ENCODE results near the gene RTTN. TPM values are rescaled to one million over a fixed set of nuclear protein-coding genes. Genes with fewer than 3 reads are reported as not detected.
"Not testable (repeated sequence)": the region's sequence is repeated elsewhere in the genome, so short reads cannot be mapped to it uniquely, and the experiment has no call there.

The RTTN gene
- total RNA-seq, 2 donors from 2014 or later: 5.4 to 6.5 TPM

- peak; percentile 76 to 78 for ATAC-seq
- DNase-seq: no peak
- intact Hi-C loops (cut with DNase I): no loop called here
Observed at GRCh38 chr18:70015127-70015526, 190.4 kb downstream of the RTTN start.

- intact Hi-C loops (cut with DNase I): no loop called here
- peak; percentile 41 to 80 for ATAC-seq
Observed at GRCh38 chr18:70005580-70005979, 199.9 kb downstream of the RTTN start.

DNA sequence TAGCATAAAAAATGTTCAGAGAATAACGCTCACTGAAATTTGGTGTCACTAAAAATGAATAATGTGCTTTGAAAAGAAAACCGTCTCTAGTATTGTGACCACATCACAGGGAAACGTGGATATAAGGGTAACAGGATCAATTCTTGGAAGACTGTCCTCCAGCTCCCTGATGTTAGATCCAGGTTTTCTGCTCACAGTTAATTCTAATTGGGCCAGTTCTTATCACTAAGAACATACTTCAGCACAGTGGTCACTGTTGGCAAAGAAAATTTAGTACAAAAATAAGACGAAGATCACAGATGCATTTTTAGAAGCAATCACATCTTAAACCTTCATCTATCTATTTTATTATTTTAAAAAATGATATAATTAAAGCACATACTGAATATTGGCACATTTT, 200.8 kb downstream of the RTTN start:
- DNase-seq: no peak
- peak; percentile 68 to 92 for ATAC-seq
- intact Hi-C loops (cut with DNase I): no loop called here

More at GRCh38 chr18:70005580-70005979, 199.9 kb downstream of the RTTN start:
- no peak for DNase-seq

GRCh38 chr18:69999656-70000055, 205.8 kb downstream of the RTTN start:
- ATAC-seq (no peak), DNase-seq (no peak)
- intact Hi-C loops (cut with DNase I): no loop called here

- intact Hi-C loops (cut with DNase I): no loop called here
- ATAC-seq (peak; percentile 89 to 93), DNase-seq (no peak)
Observed at GRCh38 chr18:69998523-69998987, 206.9 kb downstream of the RTTN start.

- DNase-seq (no peak), ATAC-seq (no peak)
- intact Hi-C loops (cut with DNase I): no loop called here
Observed at GRCh38 chr18:69996951-69997798, 208.3 kb downstream of the RTTN start.

GRCh38 chr18:69996417-69996816, 209.1 kb downstream of the RTTN start:
- intact Hi-C loops (cut with DNase I): no loop called here
- DNase-seq (no peak), ATAC-seq (no peak)

GRCh38 chr18:69995774-69996173, 209.7 kb downstream of the RTTN start:
- intact Hi-C loops (cut with DNase I): no loop called here
- no peak for DNase-seq
- no peak for ATAC-seq

GRCh38 chr18:69992776-69993175, 212.7 kb downstream of the RTTN start:
- DNase-seq (no peak), ATAC-seq (no peak)
- intact Hi-C loops (cut with DNase I): no loop called here

DNA sequence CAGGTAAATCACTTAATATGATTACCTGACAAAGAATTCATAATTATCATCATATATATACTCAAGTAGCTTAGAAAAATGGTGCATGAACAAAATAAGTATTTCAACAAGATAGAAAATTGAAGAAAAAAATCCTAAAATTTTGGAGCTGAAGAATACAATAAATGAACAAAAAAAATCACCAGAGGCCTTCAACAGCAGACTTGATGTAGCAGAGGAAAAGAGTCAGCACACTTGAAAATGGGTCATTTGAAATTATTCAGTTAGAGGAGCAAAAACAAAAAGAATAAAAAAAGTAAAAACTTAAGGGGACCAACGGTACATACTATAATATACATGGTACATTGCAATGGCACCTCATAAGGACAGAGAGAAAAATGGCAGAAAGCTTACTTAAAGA, 217.6 kb downstream of the RTTN start:
- DNase-seq: no peak
- no peak for ATAC-seq
- intact Hi-C loops (cut with DNase I): no loop called here

DNA sequence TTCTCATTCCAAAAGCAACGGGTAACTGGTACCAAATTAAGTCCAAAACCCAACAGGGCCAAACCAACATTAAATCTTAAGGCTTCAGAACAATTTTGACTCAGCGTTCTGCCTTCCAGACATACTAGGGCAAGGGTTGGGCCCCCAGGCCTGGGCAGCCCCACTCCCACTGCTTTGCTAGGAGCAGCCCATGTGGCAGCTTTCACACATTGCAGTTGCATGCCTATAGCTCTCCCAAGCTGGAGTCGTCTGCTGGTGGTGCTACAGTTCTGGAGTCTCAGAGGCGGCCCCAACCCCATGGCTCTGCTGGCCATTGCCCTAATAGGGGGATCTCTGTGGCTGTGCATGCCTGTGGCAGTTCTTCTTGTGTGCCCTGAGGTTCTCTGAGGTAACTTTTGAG, 220.2 kb downstream of the RTTN start:
- no peak for DNase-seq
- intact Hi-C loops (cut with DNase I): no loop called here
- ATAC-seq: no peak

GRCh38 chr18:69982417-69982816, 223.1 kb downstream of the RTTN start:
- DNase-seq (no peak), ATAC-seq (no peak)
- intact Hi-C loops (cut with DNase I): no loop called here

GRCh38 chr18:69981948-69982347, 223.5 kb downstream of the RTTN start:
- no peak for DNase-seq
- intact Hi-C loops (cut with DNase I): no loop called here
- ATAC-seq: no peak

DNA sequence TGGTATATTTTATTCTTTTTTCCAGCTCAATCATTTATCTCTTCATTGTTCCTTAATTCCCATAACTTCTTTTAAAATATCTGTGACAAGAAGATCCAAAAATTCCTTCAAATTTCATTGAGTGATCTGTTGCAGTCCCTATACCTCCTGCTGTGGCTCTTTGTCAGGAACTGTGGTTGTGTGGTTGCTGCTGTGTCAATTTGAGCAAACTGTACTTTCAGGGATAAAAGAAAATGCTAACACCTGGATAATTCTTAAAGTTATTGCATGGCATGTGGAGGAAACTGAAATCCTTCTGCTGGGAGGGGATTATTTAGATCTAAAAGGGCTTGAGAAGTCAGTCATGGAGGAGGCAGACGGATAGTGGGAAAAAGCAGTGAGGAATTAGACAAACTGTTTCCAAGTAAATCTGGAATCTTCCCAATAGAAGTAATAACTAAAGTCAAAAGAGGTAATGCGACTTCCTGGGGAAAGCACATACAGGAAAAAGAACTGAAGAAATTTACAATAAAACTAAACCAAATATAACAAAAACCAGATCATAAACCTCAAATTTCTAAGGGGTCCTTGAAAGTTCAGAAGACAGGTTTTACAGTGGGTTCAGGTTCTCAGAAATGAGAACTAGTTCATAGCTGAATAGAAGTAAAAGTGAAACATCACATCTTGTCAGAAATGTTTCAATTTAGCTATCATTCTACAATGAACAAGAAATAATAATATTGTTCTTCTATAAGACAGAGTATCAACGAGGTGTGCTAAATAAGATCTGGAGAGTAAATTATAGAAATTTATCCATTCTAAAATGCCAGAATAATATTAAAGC, 224.3 kb downstream of the RTTN start:
- no peak for DNase-seq
- intact Hi-C loops (cut with DNase I): no loop called here
- no peak for ATAC-seq

- intact Hi-C loops (cut with DNase I): no loop called here
- ATAC-seq (no peak), DNase-seq (no peak)
Observed at GRCh38 chr18:69980509-69980908, 225.0 kb downstream of the RTTN start.

DNA sequence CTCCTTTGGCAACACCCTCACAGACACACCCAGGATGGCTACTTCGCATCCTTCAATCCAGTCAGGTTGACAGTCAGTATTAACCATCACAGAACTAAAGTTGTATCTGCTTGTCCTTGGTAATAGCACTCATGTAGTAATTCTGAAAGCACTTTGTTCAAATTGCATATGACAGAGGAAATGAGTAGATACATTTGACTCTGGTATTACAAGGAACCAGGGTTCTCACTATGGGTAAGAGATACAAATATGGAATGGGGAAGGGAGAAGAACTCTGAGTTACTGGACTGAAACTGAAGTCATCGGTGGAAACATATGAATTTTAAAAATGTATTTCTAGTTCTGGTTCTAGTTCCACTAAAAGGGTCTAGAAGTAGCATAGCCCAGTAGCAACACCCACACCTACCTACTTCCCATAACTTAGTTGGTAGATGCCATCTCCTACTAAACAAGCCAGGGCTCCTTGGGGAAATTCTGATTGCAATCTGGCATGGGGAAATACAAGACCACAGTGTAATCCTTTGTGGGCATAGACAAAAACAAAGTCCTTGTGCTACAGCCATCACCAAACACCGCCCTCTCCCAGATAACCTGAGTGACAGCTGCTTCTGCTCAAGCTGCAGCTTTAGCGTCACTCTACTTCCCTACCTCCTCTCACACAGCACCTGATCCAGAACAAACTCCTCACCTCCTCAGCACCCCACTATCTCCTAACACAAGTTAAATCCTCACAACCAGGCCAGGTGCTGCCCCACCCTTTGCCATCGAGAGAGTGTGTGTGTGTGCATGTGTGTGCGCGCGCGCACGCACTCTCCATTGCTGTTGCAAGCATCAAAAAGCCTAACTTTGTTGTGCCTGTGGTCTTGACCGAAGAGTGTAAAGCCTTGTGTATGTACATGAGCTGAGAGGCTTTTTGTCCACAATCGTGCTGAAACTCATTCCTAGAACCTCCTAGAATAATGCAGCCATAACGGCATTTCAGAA, 226.5 kb downstream of the RTTN start:
- intact Hi-C loops (cut with DNase I): no loop called here
- ATAC-seq: no peak
- no peak for DNase-seq

DNA sequence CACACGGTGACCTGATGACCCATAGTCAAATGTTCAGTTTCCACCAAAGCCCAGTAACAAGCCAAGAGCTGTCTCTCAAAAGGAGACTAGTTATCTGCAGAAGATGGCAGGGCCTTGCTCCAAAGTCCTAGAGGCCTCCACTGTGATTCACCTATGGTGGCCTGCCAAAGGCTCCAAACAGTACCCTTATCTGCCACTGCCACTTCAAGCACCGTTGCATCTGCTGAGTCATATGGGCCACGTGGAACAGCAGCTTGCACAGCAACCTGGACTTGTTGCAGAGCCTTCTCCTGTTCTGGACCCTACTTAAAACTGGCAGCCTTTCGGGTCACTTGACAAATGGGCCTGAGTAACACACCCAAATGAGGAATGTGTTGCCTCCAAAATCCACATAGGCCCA, 230.2 kb downstream of the RTTN start:
- ATAC-seq: peak in 1 of 2 donors; percentile 72
- DNase-seq; intact Hi-C loops (cut with DNase I): not testable (repeated sequence)

DNA sequence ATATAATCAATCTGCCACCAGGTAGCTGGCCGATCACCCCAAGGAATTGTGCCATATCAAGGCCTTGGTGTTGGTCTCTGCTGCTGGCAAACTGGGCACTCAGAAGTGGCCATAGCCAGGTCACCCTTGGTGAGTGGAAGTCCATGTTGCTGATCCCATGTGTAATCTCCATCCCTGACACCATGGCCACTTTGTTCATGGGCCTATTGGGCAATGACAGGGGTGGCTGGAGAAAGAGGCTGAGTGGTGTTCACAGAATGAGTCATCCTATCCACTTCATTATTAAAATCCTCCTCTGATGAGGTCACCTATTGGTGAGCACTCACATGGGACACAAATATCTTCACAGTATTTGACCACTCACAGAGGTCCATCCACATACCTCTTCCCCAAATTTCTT, 231.1 kb downstream of the RTTN start:
- DNase-seq: no peak
- intact Hi-C loops (cut with DNase I): no loop called here
- no peak for ATAC-seq

GRCh38 chr18:69969491-69969890, 236.0 kb downstream of the RTTN start:
- intact Hi-C loops (cut with DNase I): no loop called here
- ATAC-seq (no peak), DNase-seq (no peak)
